LNCaP clone FGC (cell line): ENCODE data around the gene GPT2.

Source experiments
- DNase-seq: peaks from one replicate; pipeline ENCODE4 v3.0.0-alpha.2; 2011; ENCODE audit warnings: low read depth
- H3K4me3 ChIP-seq: 2 replicates; pipeline ENCODE4 v1.5.1; 2011; ENCODE audit warnings: mild to moderate bottlenecking, low read depth, low read length, control low read depth
- CTCF ChIP-seq: IDR thresholded peaks from 2 replicates; pipeline ENCODE4 v1.5.1; 2012; ENCODE audit warnings: mild to moderate bottlenecking; ENCODE audit not compliant: control insufficient read depth, insufficient read depth; ENCODE audit errors: extremely low read depth

GPT2 gene

GRCh38 chr16:46961373-46962353, 77.5 kb downstream of the GPT2 start:
- H3K4me3 ChIP-seq: no peak overlapping the region
- no peak for TF ChIP-seq CTCF
- no peak for DNase-seq

- no peak for TF ChIP-seq CTCF
- no peak for DNase-seq
- no peak overlapping the region for H3K4me3 ChIP-seq
Measured at GRCh38 chr16:46962629-46963028, 78.5 kb downstream of the GPT2 start.

GRCh38 chr16:46968063-46968435, 83.9 kb downstream of the GPT2 start:
- DNase-seq: no peak
- TF ChIP-seq CTCF: no peak
- no peak overlapping the region for H3K4me3 ChIP-seq

- H3K4me3 ChIP-seq: no peak overlapping the region
- TF ChIP-seq CTCF: no peak
- DNase-seq: no peak
Measured at GRCh38 chr16:46970089-46970488, 85.9 kb downstream of the GPT2 start.

GRCh38 chr16:46971271-46971670, 87.1 kb downstream of the GPT2 start:
- peak overlapping the region; percentile 79; the same call in 1 of the 2 replicates for H3K4me3 ChIP-seq
- TF ChIP-seq CTCF: no peak
- no peak for DNase-seq

GRCh38 chr16:46972429-46973206, 88.5 kb downstream of the GPT2 start:
- H3K4me3 ChIP-seq: peak overlapping the region; percentile 79
- no peak for DNase-seq
- TF ChIP-seq CTCF: no peak
